HG03378 (cell line): Measurements from ENCODE around the gene GPR152.
"Not testable (repeated sequence)": the region's sequence is repeated elsewhere in the genome, so short reads cannot be mapped to it uniquely, and the experiment has no call there.

ENCODE experiments used
- ATAC-seq: cut with Tn5 transposase; IDR thresholded peaks from one replicate; pipeline ENCODE4 v1.9.1; 2021; ENCODE audit warnings: mild to moderate bottlenecking, moderate library complexity; ENCODE audit not compliant: unreplicated experiment

The GPR152 gene

GRCh38 chr11:67466962-67467771 lies 14.6 kb upstream of the GPR152 start:
- ATAC-seq = no peak

- no peak for ATAC-seq
Measured at GRCh38 chr11:67466367-67466766, 13.8 kb upstream of the GPR152 start.

GRCh38 chr11:67465530-67465929 lies 13.0 kb upstream of the GPR152 start:
- not testable (repeated sequence) for ATAC-seq

- ATAC-seq = no peak
Measured at GRCh38 chr11:67465189-67465510, 12.6 kb upstream of the GPR152 start.

- no peak for ATAC-seq
Measured at GRCh38 chr11:67464411-67465188, 12.1 kb upstream of the GPR152 start.

- no peak for ATAC-seq
Measured at GRCh38 chr11:67463680-67464410, 11.3 kb upstream of the GPR152 start.

- no peak for ATAC-seq
Measured at GRCh38 chr11:67463186-67463585, 10.7 kb upstream of the GPR152 start.

- no peak for ATAC-seq
Measured at GRCh38 chr11:67458266-67458665, 5.7 kb upstream of the GPR152 start.

- no peak for ATAC-seq
Measured at GRCh38 chr11:67457453-67457852, 4.9 kb upstream of the GPR152 start.

GRCh38 chr11:67456068-67456705 lies 3.7 kb upstream of the GPR152 start:
- no peak for ATAC-seq

- ATAC-seq = no peak
Measured at GRCh38 chr11:67455054-67455453, 2.5 kb upstream of the GPR152 start, which contains the start of gene CABP4. TSS of gene CABP4 (plus strand) at chr11:67455354. CDS start at chr11:67455424, 70 bp downstream.

GRCh38 chr11:67453816-67454732 lies 1.5 kb upstream of the GPR152 start:
- no peak for ATAC-seq

- no peak for ATAC-seq
Measured at GRCh38 chr11:67451658-67451976, 912 bp downstream of the GPR152 start.

- ATAC-seq = no peak
Measured at GRCh38 chr11:67450796-67451657, 1.5 kb downstream of the GPR152 start.

- no peak for ATAC-seq
Measured at GRCh38 chr11:67449116-67449844, 3.2 kb downstream of the GPR152 start.

- ATAC-seq = no peak
Measured at GRCh38 chr11:67448220-67448609, 4.3 kb downstream of the GPR152 start.

GRCh38 chr11:67445515-67445914 lies 7.0 kb downstream of the GPR152 start:
- no peak for ATAC-seq
